Naive thymus-derived CD8-positive, alpha-beta T cell (primary cell): Measurements from ENCODE around the gene SIK2. TPM values are rescaled to one million over a fixed set of nuclear protein-coding genes. Genes with fewer than 3 reads are reported as not detected.
"Not testable (repeated sequence)": the region's sequence is repeated elsewhere in the genome, so short reads cannot be mapped to it uniquely, and the experiment has no call there.

Source experiments
- ATAC-seq, 2 donors: fragments of 150-1000 bp; cut with Tn5 transposase in 1 of 2; sonication (Bioruptor Pico), chemical (Tn5 transposase) in 1 of 2; 1 replicate in 1 of 2; 2 replicates in 1 of 2; pipeline ENCODE4 v1.10.0; 2021; ENCODE audit warnings: mild to moderate bottlenecking in 2 of 2, moderate library complexity in 2 of 2
- POLR2A ChIA-PET: fragments of 350-600 bp; sonication (Branson Sonifier 250); formaldehyde crosslinking; loops from one replicate; lab custom pipeline; 2021; ENCODE audit warnings: antibody characterized with exemption; lab: Charles Lee
- DNase-seq, 10 donors: peaks; one replicate each; pipeline versions ENCODE4 v3.0.0 to v3.0.0-alpha.2; 2020 to 2022
- H3K27ac Mint-ChIP-seq, 10 donors: one replicate each; pipeline ENCODE4 v1.8.0; 2020 to 2022; ENCODE audit warnings: mild to moderate bottlenecking in 10 of 10, mixed read lengths in 10 of 10, moderate library complexity in 4 of 10, inconsistent platforms in 1 of 10
- H3K27me3 Mint-ChIP-seq, 5 donors: one replicate each; pipeline ENCODE4 v1.8.0; 2021 to 2022; ENCODE audit warnings: mixed read lengths in 5 of 5
- H3K36me3 Mint-ChIP-seq, 3 donors: one replicate each; pipeline ENCODE4 v1.8.0; 2020 to 2022; ENCODE audit warnings: mixed read lengths in 3 of 3, mild to moderate bottlenecking in 2 of 3, inconsistent platforms in 1 of 3
- H3K4me1 Mint-ChIP-seq, 4 donors: one replicate each; pipeline ENCODE4 v1.8.0; 2021 to 2022; ENCODE audit warnings: mixed read lengths in 4 of 4
- H3K4me3 Mint-ChIP-seq, 10 donors: one replicate each; pipeline ENCODE4 v1.8.0; 2020 to 2022; ENCODE audit warnings: mild to moderate bottlenecking in 10 of 10, mixed read lengths in 10 of 10, moderate library complexity in 6 of 10, inconsistent platforms in 1 of 10
- H3K9me3 Mint-ChIP-seq, 9 donors: one replicate each; pipeline ENCODE4 v1.8.0; 2020 to 2022; ENCODE audit warnings: mixed read lengths in 9 of 9, mild to moderate bottlenecking in 3 of 9, inconsistent platforms in 1 of 9, moderate library complexity in 1 of 9
- polyA plus RNA-seq, 3 donors: library from polyadenylated mRNA; unstranded; fragments of 300-500 nt; fragmentation: Illumina TruSeq; gene quantifications; one replicate each; pipeline ENCODE4 v1.2.3, GENCODE V29; 2021
- total RNA-seq, 8 experiments: library from RNA in 2 of 8; stranded (reverse) in 2 of 8; gene quantifications; one replicate each; pipeline ENCODE4 v1.2.3 and lab custom pipeline; 2021 to 2026

Gene SIK2
- total and polyA plus RNA-seq, 5 experiments from 2014 or later, result 0.14 to 11.6 (median 0.33) TPM

DNA sequence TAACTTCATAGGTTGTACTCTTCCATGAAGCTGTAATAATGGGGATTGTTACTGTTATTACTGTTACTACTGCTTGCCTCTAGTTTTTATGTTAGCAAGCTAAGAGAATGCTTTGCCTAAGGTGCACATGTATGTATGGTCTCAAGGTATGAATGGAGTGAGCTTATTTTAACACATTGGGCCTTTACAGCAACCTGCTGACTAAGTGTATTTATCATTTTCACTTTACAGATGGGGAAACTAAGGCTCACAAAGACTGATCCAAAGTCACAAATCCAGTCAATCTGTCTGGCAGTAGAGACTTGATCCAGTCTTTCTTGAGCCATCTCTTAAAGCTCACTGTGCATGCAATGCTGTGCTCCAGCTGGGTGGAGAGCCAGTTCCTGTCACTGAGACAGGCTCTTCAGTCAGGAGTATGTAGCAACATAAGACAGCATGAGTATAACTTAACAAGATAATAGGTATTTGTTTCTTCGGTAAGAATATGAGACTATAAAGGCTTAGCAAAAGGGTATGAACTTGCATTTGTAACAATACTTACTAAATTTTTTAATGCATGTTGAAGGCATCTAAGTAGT, 97.4 kb downstream of the SIK2 start:
- H3K27ac Mint-ChIP-seq, result peak overlapping the region in 3 of 10 donors; percentile 15 to 41 (median 37)
- no peaks in the 10 kb centered on the region for H3K27me3 Mint-ChIP-seq
- ATAC-seq, result no peak
- H3K36me3 Mint-ChIP-seq, result peaks cover 0 to 42% (median 11%) of the 10 kb centered on the region in 3 donors
- POLR2A ChIA-PET, result no interaction called here
- H3K4me1 Mint-ChIP-seq, result peaks cover 1 to 7% (median 3%) of the 10 kb centered on the region in 4 donors
- DNase-seq, result no peak
- no peak overlapping the region for H3K4me3 Mint-ChIP-seq
- H3K9me3 Mint-ChIP-seq, result no peaks in the 10 kb centered on the region

DNA sequence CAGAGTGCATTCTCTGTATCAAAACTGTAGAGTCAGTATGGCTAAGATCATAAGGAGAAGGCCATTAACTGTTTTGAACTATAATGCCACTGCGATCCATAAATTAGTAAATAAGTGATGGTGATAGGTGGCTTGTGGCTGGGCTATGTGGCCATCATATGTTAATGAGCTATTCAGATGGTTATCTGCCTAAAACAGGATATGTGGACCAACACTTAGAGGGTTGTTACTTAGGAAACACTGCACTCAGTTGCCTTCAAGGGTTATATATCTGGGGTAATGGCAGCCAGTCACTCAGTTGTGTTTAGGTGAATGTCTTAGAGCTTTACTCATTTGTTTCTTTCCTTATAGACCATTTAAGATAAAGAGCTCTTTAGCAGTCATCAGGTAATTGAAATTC, 97.9 kb downstream of the SIK2 start:
- ATAC-seq, result no peak
- H3K27ac Mint-ChIP-seq, result peak overlapping the region in 1 of 10 donors; percentile 38
- no peaks in the 10 kb centered on the region for H3K9me3 Mint-ChIP-seq
- no peaks in the 10 kb centered on the region for H3K27me3 Mint-ChIP-seq
- no peak for DNase-seq
- H3K4me1 Mint-ChIP-seq, result peaks cover 1 to 4% (median 3%) of the 10 kb centered on the region in 4 donors
- POLR2A ChIA-PET, result no interaction called here
- H3K36me3 Mint-ChIP-seq, result peaks cover 0 to 43% (median 16%) of the 10 kb centered on the region in 3 donors
- no peak overlapping the region for H3K4me3 Mint-ChIP-seq

DNA sequence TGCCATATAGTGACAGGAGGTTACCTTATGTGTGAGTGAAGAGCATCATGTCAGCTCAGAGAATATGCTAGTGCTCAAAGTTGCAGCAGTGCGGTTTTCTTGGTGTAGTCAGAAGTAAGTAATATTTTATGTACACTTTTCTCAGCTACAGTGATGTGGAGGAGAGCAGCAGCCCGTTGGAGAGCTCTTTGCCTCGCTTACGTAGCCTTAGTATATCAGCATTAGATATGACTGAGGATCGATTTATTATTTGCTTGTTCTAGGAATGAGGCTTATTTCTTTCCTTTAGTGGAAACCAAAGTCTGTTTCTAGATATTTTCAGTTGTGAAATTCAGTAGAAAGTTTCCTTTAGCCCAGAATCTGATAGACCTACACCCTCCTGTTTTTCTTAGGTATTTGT, 100.4 kb downstream of the SIK2 start:
- Mint-ChIP-seq H3K4me1 (peaks cover under 1 to 4% (median 2%) of the 10 kb centered on the region in 4 donors), H3K4me3 (no peak overlapping the region), H3K9me3 (no peaks in the 10 kb centered on the region), H3K27ac (no peak overlapping the region), H3K27me3 (no peaks in the 10 kb centered on the region), H3K36me3 (peaks cover 0 to 54% (median 22%) of the 10 kb centered on the region in 3 donors)
- POLR2A ChIA-PET, result no interaction called here
- DNase-seq (no peak), ATAC-seq (no peak)

DNA sequence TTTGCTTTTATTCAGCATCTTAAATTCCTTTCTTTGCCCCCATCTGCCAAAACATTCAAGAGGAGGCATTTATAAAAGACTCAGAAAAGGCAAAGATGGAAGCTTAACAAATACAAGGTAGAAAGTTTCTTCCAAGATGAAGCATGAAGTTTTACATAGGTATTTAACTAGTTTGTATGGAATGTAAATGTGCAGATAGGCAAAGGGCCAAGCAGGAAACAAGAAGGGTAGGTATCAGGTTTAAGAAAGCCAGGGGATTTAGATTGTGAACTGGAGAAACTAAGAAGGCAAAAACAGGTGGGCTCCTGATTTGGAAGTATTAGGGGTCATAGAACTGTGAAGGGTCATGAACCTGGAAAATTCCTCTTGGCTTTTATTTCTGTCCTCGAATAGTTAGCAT, 101.3 kb downstream of the SIK2 start:
- Mint-ChIP-seq H3K9me3 (no peaks in the 10 kb centered on the region), H3K27ac (no peak overlapping the region), H3K4me1 (peaks cover 0 to 4% (median 1%) of the 10 kb centered on the region in 4 donors), H3K36me3 (peaks cover 0 to 56% (median 22%) of the 10 kb centered on the region in 3 donors), H3K4me3 (no peak overlapping the region), H3K27me3 (no peaks in the 10 kb centered on the region)
- POLR2A ChIA-PET, result no interaction called here
- no peak for DNase-seq
- ATAC-seq, result no peak

DNA sequence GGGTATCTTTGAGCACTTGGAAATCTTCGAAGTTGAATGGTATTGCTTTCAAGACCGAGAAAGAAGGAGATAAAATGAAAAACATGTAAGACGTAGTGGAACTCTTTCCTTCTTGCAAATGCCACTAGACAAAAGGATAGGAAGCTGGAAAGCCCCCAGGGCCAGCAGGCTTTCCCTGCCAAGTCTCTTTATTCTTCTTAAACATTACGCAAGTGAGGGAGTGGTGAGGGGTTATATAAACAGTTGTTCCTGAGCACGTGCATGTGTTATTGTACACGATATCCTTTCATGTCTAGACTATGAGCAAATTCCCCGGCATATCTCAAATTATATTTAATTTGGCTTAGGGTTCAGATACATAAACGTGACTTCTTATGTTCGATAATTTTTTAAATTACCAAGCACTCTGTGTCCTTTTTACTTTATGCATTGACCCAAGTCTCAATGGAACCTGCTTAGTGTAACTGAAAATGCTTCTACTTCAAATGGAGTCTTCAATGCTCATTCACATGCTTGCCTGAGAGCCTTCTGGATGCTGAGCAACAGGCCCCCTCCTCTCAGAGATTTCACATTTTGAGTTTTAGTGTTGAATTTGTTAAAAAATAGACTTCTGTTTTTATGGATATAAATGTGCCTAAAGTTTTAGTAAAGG, 104.9 kb downstream of the SIK2 start:
- peak overlapping the region in 1 of 10 donors; percentile 15 for H3K27ac Mint-ChIP-seq
- POLR2A ChIA-PET, result no interaction called here
- H3K4me3 Mint-ChIP-seq, result no peak overlapping the region
- H3K36me3 Mint-ChIP-seq, result peaks cover 0 to 70% (median 24%) of the 10 kb centered on the region in 3 donors
- DNase-seq, result no peak
- H3K27me3 Mint-ChIP-seq, result no peaks in the 10 kb centered on the region
- no peaks in the 10 kb centered on the region for H3K9me3 Mint-ChIP-seq
- ATAC-seq, result no peak
- no peaks in the 10 kb centered on the region for H3K4me1 Mint-ChIP-seq

DNA sequence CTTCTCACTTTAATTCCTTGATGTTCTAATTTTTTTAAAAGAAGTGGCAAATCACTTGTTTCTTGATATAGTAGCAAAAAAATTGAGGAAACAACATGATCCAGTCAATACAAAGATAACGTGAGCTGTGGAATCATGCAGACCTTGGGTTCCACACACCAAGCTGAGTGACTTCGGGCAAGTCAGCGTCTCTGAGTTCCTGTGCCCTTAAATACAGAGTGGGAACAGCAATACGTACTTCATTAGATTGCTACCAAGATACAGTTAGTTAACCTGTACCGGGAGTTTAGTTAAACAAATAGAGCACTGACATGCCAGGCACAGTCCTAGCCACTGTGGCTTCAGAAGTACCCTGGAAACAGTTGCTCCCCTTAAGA, 105.4 kb downstream of the SIK2 start:
- no peak for DNase-seq

DNA sequence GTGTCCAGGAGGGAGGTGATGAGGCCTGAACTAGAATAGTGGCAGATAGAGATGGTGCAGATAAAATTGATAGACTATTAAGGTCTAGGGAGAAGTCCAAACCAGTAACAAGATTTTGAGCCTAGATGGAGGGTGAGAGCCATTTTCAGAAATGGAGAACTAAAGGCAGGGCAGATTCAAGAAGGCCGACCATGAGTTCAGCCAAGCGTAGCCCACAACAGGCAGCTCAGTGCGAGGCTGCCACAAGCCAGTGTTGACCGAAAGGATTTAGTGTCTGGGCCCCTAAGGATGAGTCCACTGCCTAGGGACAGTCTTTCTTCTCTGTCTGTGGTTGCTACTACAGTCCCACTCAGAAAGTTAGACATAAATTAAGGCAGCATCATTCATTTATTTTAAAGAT, 112.3 kb downstream of the SIK2 start:
- H3K4me1 Mint-ChIP-seq, result peaks cover 0 to 17% (median 4%) of the 10 kb centered on the region in 4 donors
- ATAC-seq (no peak), DNase-seq (no peak)
- no peaks in the 10 kb centered on the region for H3K27me3 Mint-ChIP-seq
- no peaks in the 10 kb centered on the region for H3K9me3 Mint-ChIP-seq
- H3K27ac Mint-ChIP-seq, result peak overlapping the region in 3 of 10 donors; percentile 13 to 66 (median 13)
- H3K36me3 Mint-ChIP-seq, result peaks cover 0 to 75% (median 10%) of the 10 kb centered on the region in 3 donors
- POLR2A ChIA-PET, result no interaction called here
- no peak overlapping the region for H3K4me3 Mint-ChIP-seq

More for the DNA sequence above, 105.4 kb downstream of the SIK2 start:
- Mint-ChIP-seq H3K36me3 (peaks cover 0 to 73% (median 28%) of the 10 kb centered on the region in 3 donors), H3K4me3 (no peak overlapping the region), H3K9me3 (no peaks in the 10 kb centered on the region), H3K27me3 (no peaks in the 10 kb centered on the region), H3K27ac (no peak overlapping the region), H3K4me1 (no peaks in the 10 kb centered on the region)
- POLR2A ChIA-PET, result no interaction called here
- ATAC-seq, result no peak

DNA sequence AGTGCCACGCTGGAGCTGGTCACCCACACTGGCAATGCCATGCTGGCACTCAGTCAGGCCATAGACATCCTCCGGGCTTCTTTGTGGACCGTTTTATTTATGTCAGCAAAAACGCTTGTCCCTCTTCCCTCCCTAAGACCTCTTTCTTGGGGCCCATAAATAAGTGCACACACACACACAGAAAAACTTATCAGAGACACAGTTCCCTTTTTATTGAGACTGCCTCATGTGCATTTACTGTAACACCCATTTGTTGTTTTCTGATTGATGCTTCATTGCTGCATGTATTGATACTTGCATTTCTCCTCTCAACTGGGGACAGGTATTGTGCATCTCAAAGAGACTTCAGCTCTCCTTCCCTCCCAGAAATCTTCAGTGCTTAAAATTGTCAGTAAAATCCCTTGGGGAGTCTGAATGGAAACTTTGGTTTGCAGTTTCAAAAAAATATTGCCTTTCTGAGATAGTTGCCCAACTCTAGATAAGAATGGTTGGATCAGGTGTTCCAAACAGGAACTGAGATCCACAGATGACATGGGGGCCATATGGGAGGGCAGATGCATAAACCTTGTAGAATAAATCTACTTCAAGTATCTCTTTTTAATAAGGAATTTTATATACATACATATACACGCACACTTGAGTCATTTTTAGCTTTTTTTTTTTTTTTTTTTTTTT, 113.0 kb downstream of the SIK2 start:
- H3K4me3 Mint-ChIP-seq, result no peak overlapping the region
- peak overlapping the region in 2 of 10 donors; percentile 6 to 43 for H3K27ac Mint-ChIP-seq
- H3K9me3 Mint-ChIP-seq, result no peaks in the 10 kb centered on the region
- H3K36me3 Mint-ChIP-seq, result peaks cover 0 to 80% (median 13%) of the 10 kb centered on the region in 3 donors
- DNase-seq (no peak), ATAC-seq (no peak)
- POLR2A ChIA-PET, result no interaction called here
- H3K4me1 Mint-ChIP-seq, result peaks cover 0 to 17% (median 4%) of the 10 kb centered on the region in 4 donors
- no peaks in the 10 kb centered on the region for H3K27me3 Mint-ChIP-seq

DNA sequence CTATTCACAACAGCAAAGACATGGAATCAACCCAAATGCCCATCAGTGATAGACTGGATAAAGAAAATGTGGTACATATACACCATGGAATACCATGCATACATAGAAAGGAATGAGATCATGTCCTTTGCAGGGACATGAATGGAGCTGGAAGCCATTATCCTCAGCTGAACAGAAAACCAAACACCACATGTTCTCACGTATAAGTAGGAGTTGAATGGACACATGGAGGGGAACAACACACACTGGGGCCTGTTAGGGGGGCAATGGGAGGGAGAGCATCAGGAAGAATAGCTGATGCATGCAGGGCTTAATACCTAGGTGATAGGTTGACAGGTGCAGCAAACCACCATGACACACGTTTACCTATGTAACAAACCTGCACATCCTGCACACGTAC, 115.4 kb downstream of the SIK2 start:
- H3K9me3 Mint-ChIP-seq, H3K27me3 Mint-ChIP-seq, DNase-seq, H3K4me3 Mint-ChIP-seq, ATAC-seq, POLR2A ChIA-PET: not testable (repeated sequence)
- Mint-ChIP-seq H3K4me1 (peaks cover 0 to 17% (median 4%) of the 10 kb centered on the region in 4 donors), H3K36me3 (peaks cover under 1 to 84% (median 9%) of the 10 kb centered on the region in 3 donors), H3K27ac (peak overlapping the region in 2 of 10 donors; percentile 44 to 60)

DNA sequence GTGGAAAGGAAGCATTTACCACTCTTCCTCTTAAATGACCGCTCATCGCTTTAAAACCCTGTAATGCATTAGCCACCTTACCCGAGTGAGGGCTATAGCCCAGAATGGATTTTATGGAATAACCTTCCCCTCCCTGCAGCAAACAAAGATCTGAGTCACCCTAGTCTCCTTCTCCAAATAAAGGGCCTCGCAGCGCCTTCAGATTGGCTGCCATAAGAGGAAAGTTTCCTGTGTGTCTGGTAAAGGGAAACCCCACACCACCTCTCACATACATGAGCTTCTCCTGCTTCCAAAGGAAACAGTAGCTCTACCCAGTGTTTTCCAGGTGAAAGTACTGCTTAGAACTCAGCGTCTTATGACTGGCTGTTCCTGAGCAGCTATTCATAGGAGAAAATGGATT, 116.2 kb downstream of the SIK2 start:
- Mint-ChIP-seq H3K9me3 (no peaks in the 10 kb centered on the region), H3K4me1 (peaks cover 0 to 17% (median 4%) of the 10 kb centered on the region in 4 donors), H3K4me3 (no peak overlapping the region), H3K27me3 (no peaks in the 10 kb centered on the region), H3K36me3 (peaks cover 6 to 86% (median 9%) of the 10 kb centered on the region in 3 donors), H3K27ac (peak overlapping the region in 1 of 10 donors; percentile 44)
- DNase-seq, result no peak
- POLR2A ChIA-PET, result no interaction called here
- ATAC-seq, result no peak

DNA sequence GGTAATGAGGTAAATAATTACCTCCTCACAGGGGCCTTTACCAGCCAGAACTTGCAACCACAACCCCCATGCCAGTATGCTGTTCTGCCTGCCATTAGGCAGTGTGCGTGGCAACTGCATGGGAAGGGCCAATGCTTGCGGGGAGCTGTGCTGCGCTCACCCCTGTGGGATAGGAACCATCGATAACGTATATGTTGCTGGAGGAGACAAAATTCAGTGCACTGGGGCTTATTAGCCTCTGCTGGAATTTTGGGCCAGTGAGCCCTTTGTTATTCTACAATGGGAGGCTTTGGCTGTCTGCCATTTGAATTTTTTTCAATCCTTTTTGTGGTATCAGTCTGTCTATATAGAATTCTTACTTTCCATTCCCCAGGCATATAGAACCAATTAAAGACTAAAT, 116.6 kb downstream of the SIK2 start:
- H3K4me3 Mint-ChIP-seq, result no peak overlapping the region
- H3K36me3 Mint-ChIP-seq, result peaks cover 6 to 87% (median 9%) of the 10 kb centered on the region in 3 donors
- H3K27ac Mint-ChIP-seq, result no peak overlapping the region
- H3K27me3 Mint-ChIP-seq, result no peaks in the 10 kb centered on the region
- ATAC-seq, result no peak
- no peaks in the 10 kb centered on the region for H3K9me3 Mint-ChIP-seq
- POLR2A ChIA-PET, result no interaction called here
- no peak for DNase-seq
- peaks cover 0 to 17% (median 4%) of the 10 kb centered on the region in 4 donors for H3K4me1 Mint-ChIP-seq

DNA sequence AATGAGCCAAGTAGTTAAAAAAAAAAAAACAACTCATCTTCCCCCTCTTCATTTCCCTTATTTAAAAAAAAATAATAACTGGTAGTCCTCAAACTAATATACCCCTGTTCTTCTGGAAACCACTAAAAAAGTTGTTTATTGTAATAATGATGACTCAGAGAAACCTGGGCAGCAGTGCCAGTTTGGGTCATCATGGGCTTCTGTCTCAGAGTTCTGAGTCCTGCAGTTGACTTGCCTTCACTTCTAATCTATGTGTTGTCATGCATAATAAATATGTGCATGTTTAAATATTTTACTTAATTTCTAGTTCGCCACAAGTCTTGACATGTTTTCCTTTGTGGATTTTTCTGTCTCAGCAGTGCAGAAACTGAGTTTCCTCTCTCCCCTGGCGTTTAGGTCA, 117.1 kb downstream of the SIK2 start:
- Mint-ChIP-seq H3K9me3 (no peaks in the 10 kb centered on the region), H3K4me3 (no peak overlapping the region), H3K27ac (no peak overlapping the region), H3K27me3 (no peaks in the 10 kb centered on the region), H3K4me1 (peaks cover 0 to 12% (median 2%) of the 10 kb centered on the region in 4 donors), H3K36me3 (peaks cover 6 to 87% (median 9%) of the 10 kb centered on the region in 3 donors)
- DNase-seq, result no peak
- ATAC-seq, result no peak
- POLR2A ChIA-PET, result no interaction called here
